H1 (cell line): ENCODE measurements around the gene PAFAH1B1.

Source experiments
- BCL11A ChIP-seq, 2 experiments: IDR thresholded peaks; one replicate each; pipeline ENCODE4 v1.6.1; 2011; ENCODE audit warnings: low read depth in 2 of 2, low read length in 2 of 2, mild to moderate bottlenecking in 2 of 2
- CEBPB ChIP-seq: IDR thresholded peaks from 2 replicates; pipeline ENCODE4 v1.6.1; 2012; ENCODE audit warnings: low read depth, low read length
- CREB1 ChIP-seq: IDR thresholded peaks from 2 replicates; pipeline ENCODE4 v1.6.1; 2012; ENCODE audit warnings: inconsistent platforms
- MAFK ChIP-seq: IDR thresholded peaks from 2 replicates; pipeline ENCODE4 v1.6.1; 2012; ENCODE audit warnings: low read depth, mild to moderate bottlenecking, improper control_type of control experiment, low read length
- POLR2AphosphoS5 ChIP-seq: IDR thresholded peaks from 2 replicates; pipeline ENCODE4 v1.6.1; 2011; ENCODE audit warnings: low read depth, low read length
- RFX5 ChIP-seq: IDR thresholded peaks from 2 replicates; pipeline ENCODE4 v1.6.1; 2011; ENCODE audit warnings: low read depth, low read length, improper control_type of control experiment, borderline replicate concordance
- SRF ChIP-seq: IDR thresholded peaks from 2 replicates; pipeline ENCODE4 v1.6.1; 2011; ENCODE audit warnings: mild to moderate bottlenecking, low read depth, low read length, moderate library complexity
- TAF1 ChIP-seq: IDR thresholded peaks from 2 replicates; pipeline ENCODE4 v1.6.1; 2011; ENCODE audit warnings: mild to moderate bottlenecking, low read depth, low read length
- TF ChIP-seq, protein P1 (sequence below), 3 experiments: IDR thresholded peaks; 1 replicate in 2 of 3; 2 replicates in 1 of 3; pipeline versions ENCODE4 v1.5.1 to v1.6.1; 2011; ENCODE audit warnings: low read length in 3 of 3, mild to moderate bottlenecking in 3 of 3, inconsistent platforms in 2 of 3, low read depth in 1 of 3, moderate library complexity in 1 of 3; ENCODE audit not compliant: insufficient read depth in 1 of 3; ENCODE audit errors: control extremely low read depth in 1 of 3
- TF ChIP-seq, protein P2 (sequence below): IDR thresholded peaks from 2 replicates; pipeline ENCODE4 v1.6.1; 2011; ENCODE audit warnings: low read depth, mild to moderate bottlenecking, low read length; ENCODE audit not compliant: insufficient read depth

DNA sequence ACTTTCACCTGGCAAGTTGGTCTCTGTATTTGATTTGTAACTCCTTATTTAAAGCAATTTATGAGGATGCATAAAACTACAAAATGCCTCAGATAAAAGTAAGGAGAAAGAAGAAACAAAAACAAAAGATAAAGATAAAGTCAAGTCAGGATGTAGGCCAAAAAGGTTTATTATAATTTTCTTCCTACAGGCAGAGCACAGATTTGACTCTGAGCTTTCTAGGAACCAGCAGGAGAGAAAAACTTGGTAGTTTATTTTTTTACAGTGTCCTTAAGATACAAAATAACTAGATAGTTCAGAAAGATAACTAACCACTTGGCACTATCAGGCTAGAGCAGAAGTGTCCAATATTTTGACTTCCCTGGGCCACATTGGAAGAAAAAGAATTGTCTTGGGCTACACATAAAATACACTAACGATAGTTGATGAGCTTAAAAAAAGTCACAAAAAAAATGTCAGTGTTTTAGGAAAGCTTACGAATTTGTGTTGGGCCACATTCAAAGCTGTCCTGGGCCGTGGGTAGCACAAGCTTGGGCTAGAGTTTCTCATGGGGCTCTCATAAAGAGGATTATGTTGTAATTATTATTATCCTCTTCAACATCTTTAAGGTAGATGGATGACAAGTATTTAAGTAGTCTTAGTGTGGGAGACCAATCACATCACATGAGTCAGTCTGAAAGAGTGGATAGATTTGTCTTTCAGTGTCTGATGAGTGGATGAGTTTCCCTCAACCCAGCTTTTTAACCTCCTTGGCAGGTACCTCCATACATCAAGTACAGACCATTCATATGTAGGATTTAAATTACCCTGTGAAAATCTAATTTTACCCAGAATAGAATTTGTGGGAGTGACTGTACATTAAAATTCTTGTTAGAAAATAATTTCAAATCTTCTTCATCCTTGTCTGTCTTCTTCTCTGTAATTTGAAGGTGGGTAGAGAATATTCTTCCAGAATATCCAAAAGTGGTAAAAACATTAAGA lies 17.0 kb downstream of the PAFAH1B1 start:
- TF ChIP-seq POLR2AphosphoS5 (no peak), SRF (no peak), CEBPB (no peak), MAFK (no peak), TAF1 (no peak), CREB1 (no peak), BCL11A (IDR thresholded peaks at IDR 0.05; ENCODE audit: low read depth in 2 of 2, low read length in 2 of 2) (no peak), RFX5 (no peak)
- TF ChIP-seq, protein P1, sequence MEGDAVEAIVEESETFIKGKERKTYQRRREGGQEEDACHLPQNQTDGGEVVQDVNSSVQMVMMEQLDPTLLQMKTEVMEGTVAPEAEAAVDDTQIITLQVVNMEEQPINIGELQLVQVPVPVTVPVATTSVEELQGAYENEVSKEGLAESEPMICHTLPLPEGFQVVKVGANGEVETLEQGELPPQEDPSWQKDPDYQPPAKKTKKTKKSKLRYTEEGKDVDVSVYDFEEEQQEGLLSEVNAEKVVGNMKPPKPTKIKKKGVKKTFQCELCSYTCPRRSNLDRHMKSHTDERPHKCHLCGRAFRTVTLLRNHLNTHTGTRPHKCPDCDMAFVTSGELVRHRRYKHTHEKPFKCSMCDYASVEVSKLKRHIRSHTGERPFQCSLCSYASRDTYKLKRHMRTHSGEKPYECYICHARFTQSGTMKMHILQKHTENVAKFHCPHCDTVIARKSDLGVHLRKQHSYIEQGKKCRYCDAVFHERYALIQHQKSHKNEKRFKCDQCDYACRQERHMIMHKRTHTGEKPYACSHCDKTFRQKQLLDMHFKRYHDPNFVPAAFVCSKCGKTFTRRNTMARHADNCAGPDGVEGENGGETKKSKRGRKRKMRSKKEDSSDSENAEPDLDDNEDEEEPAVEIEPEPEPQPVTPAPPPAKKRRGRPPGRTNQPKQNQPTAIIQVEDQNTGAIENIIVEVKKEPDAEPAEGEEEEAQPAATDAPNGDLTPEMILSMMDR (IDR thresholded peaks at IDR 0.05; ENCODE audit: control extremely low read depth in 1 of 3, insufficient read depth in 1 of 3, low read depth in 1 of 3, low read length in 3 of 3), result no peak
- TF ChIP-seq, protein P2, sequence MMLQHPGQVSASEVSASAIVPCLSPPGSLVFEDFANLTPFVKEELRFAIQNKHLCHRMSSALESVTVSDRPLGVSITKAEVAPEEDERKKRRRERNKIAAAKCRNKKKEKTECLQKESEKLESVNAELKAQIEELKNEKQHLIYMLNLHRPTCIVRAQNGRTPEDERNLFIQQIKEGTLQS, result no peak
